Fibroblast of lung (primary cell): ENCODE data around the gene UBE2E2. TPM values are rescaled to one million over a fixed set of nuclear protein-coding genes. Genes with fewer than 3 reads are reported as not detected.
"Not testable (repeated sequence)": the region's sequence is repeated elsewhere in the genome, so short reads cannot be mapped to it uniquely, and the experiment has no call there.

Experiments
- DNase-seq, 2 donors: peaks; one replicate each; pipeline versions ENCODE4 v3.0.0 to v3.0.0-alpha.2; 2010; ENCODE audit warnings: low read depth in 2 of 2
- H2AFZ ChIP-seq: 2 replicates; pipeline ENCODE4 v1.5.1; 2012; ENCODE audit warnings: low read length, control low read depth, inconsistent platforms
- H3K27ac ChIP-seq: 2 replicates; pipeline ENCODE4 v1.5.1; 2011; ENCODE audit warnings: low read length, control low read depth; ENCODE audit not compliant: insufficient read depth
- H3K27me3 ChIP-seq: 2 replicates; pipeline ENCODE4 v1.5.1; 2011; ENCODE audit warnings: mild to moderate bottlenecking, low read length; ENCODE audit not compliant: control insufficient read depth, insufficient read depth
- H3K36me3 ChIP-seq: 2 replicates; pipeline ENCODE4 v1.5.1; 2011; ENCODE audit warnings: low read length; ENCODE audit not compliant: control insufficient read depth, insufficient read depth
- H3K4me1 ChIP-seq: 2 replicates; pipeline ENCODE4 v1.5.1; 2011; ENCODE audit warnings: low read length; ENCODE audit not compliant: control insufficient read depth, insufficient read depth; ENCODE audit errors: extremely low read depth
- H3K4me2 ChIP-seq: 2 replicates; pipeline ENCODE4 v1.5.1; 2011; ENCODE audit warnings: low read length, control low read depth; ENCODE audit not compliant: insufficient read depth; ENCODE audit errors: extremely low read depth
- H3K4me3 ChIP-seq, 4 experiments: fragments of 200-600 bp in 1 of 4; sonication (generic) in 1 of 4; replicated peaks in 1 of 4; 2 replicates each; pipeline ENCODE4 v1.5.1; 2011 to 2016; ENCODE audit warnings: low read length in 4 of 4, low read depth in 3 of 4, mild to moderate bottlenecking in 3 of 4, control low read depth in 2 of 4, inconsistent platforms in 1 of 4, mixed read lengths in 1 of 4; ENCODE audit not compliant: insufficient read depth in 1 of 4; ENCODE audit errors: control extremely low read depth in 1 of 4
- H3K79me2 ChIP-seq: 2 replicates; pipeline ENCODE4 v1.5.1; 2012; ENCODE audit warnings: mild to moderate bottlenecking, low read length, inconsistent platforms; ENCODE audit not compliant: control insufficient read depth, insufficient read depth
- H3K9ac ChIP-seq: 2 replicates; pipeline ENCODE4 v1.5.1; 2011; ENCODE audit warnings: mild to moderate bottlenecking, low read length, control low read depth; ENCODE audit not compliant: insufficient read depth
- H3K9me3 ChIP-seq: 2 replicates; pipeline ENCODE4 v1.5.1; 2012; ENCODE audit warnings: low read depth, low read length; ENCODE audit not compliant: control insufficient read depth, insufficient read depth
- H4K20me1 ChIP-seq: 2 replicates; pipeline ENCODE4 v1.5.1; 2011; ENCODE audit warnings: low read length; ENCODE audit not compliant: control insufficient read depth, insufficient read depth; ENCODE audit errors: extremely low read depth
- EZH2 ChIP-seq: IDR thresholded peaks from 2 replicates; pipeline ENCODE4 v1.5.1; 2012; ENCODE audit warnings: low read length, control low read depth, mild to moderate bottlenecking; ENCODE audit errors: missing control alignments
- polyA plus RNA-seq, 2 donors: library from polyadenylated mRNA; depleted of rRNA in 1 of 2; stranded (reverse) in 1 of 2; unstranded in 1 of 2; fragments of >200 nt; gene quantifications; 2 replicates each; pipeline ENCODE4 v1.2.1, GENCODE V29; 2011 to 2012; ENCODE audit warnings: missing spikeins in 1 of 2
- total RNA-seq: library from RNA; depleted of rRNA; stranded (reverse); fragments of >200 nt; gene quantifications from 2 replicates; pipeline ENCODE4 v1.2.1, GENCODE V29; 2014
- TF ChIP-seq, protein P1 (sequence below), 2 donors: IDR thresholded peaks in 1 of 2; conservative IDR thresholded peaks in 1 of 2; 1 replicate in 1 of 2; 2 replicates in 1 of 2; pipeline ENCODE4 v1.5.1; 2011 to 2012; ENCODE audit warnings: low read length in 2 of 2, control low read depth in 1 of 2, inconsistent platforms in 1 of 2, low read depth in 1 of 2, mild to moderate bottlenecking in 1 of 2

Gene UBE2E2
- total and polyA plus RNA-seq, 2 donors (not counting 1 experiment from before 2014, with no cell fraction given): 79.8 to 127 TPM

DNA sequence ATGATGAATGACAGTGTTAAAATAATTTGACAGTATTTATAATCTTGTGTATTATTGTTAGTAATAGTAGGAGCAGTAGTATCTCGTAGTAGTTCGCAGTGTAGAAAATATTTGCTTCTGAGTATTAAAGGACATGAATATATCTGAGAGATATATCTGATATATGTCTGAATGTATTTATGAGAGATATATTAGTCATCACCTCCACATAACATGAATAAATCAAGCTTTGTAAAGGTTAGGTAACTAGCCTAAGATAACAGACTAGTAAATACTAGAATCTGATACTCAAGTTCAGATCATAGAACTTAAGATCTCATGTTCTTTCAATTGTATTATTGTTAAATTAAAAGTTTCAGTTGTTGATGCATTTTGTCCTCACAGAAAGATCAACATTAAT, 130.5 kb downstream of the UBE2E2 start:
- Histone ChIP-seq H3K4me2 (no peak overlapping the region), H3K36me3 (no peaks in the 10 kb centered on the region), H3K4me1 (no peaks in the 10 kb centered on the region), H3K27me3 (no peaks in the 10 kb centered on the region), H3K27ac (no peak overlapping the region), H3K9ac (no peak overlapping the region), H3K4me3 (no peak overlapping the region), H3K9me3 (no peaks in the 10 kb centered on the region), H2AFZ (no peak overlapping the region), H3K79me2 (no peaks in the 10 kb centered on the region), H4K20me1 (no peaks in the 10 kb centered on the region)
- DNase-seq: no peak
- TF ChIP-seq, protein P1, sequence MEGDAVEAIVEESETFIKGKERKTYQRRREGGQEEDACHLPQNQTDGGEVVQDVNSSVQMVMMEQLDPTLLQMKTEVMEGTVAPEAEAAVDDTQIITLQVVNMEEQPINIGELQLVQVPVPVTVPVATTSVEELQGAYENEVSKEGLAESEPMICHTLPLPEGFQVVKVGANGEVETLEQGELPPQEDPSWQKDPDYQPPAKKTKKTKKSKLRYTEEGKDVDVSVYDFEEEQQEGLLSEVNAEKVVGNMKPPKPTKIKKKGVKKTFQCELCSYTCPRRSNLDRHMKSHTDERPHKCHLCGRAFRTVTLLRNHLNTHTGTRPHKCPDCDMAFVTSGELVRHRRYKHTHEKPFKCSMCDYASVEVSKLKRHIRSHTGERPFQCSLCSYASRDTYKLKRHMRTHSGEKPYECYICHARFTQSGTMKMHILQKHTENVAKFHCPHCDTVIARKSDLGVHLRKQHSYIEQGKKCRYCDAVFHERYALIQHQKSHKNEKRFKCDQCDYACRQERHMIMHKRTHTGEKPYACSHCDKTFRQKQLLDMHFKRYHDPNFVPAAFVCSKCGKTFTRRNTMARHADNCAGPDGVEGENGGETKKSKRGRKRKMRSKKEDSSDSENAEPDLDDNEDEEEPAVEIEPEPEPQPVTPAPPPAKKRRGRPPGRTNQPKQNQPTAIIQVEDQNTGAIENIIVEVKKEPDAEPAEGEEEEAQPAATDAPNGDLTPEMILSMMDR (conservative IDR thresholded peaks at IDR 0.05 in 1 of 2, IDR thresholded peaks at IDR 0.05 in 1 of 2; ENCODE audit: low read depth in 1 of 2, low read length in 2 of 2): no peak
- no peak for TF ChIP-seq EZH2

DNA sequence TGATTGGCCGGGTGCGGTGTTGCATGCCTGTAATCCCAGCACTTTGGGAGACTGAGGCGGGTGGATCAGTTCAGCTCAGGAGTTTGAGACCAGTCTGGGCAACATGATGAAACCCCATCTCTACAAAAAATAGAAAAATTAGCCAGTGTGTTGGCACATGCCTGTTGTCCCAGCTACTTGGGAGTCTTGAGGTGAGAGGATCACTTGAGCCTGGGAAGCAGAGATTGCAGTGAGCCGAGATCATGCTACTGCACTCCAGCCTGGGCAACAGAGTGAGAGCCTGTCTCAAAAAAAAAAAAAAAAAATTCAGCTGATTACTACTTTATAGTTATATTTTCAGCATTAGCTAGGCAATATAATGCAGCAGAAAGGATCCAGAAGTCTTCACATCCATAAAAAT, 133.7 kb downstream of the UBE2E2 start:
- not testable (repeated sequence) for H3K4me3 ChIP-seq, H3K79me2 ChIP-seq, H3K36me3 ChIP-seq, H4K20me1 ChIP-seq, H3K9ac ChIP-seq, H3K27me3 ChIP-seq, H3K4me2 ChIP-seq, H3K27ac ChIP-seq, H2AFZ ChIP-seq, DNase-seq, H3K4me1 ChIP-seq, H3K9me3 ChIP-seq

DNA sequence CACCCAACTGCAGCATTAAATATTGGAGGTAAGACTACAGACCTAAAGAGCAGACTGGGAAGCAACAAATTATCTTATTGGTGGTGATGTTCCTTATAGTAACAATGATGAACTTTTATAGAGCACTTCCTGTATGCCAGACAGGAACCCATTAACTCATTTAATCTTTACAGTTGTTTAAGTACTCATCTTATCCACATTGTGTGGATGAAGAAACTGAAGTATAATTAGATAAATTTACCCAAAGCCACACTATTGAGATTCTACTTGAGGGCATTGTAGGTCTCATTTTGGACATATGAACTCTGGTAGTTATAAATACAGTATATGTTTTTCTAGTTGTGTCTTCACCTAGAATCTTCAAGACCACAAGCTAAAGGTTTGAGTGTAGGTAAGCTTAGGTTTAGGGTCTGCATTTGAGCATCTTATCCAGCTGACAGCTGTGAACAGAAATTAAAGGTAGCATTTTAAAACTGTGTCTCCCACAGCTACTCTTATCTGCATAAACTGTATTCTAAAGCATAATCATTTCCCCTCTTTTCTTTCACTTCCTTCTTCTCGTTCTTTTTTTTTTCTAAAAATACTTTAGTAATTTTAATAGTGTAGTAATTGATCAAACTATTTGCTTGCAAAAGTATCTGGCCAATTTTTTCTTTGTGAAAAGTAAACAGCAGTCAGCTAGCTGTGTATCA, 138.2 kb downstream of the UBE2E2 start:
- Histone ChIP-seq H4K20me1 (no peaks in the 10 kb centered on the region), H3K27me3 (no peaks in the 10 kb centered on the region), H3K9me3 (no peaks in the 10 kb centered on the region), H3K79me2 (no peaks in the 10 kb centered on the region), H2AFZ (no peak overlapping the region), H3K9ac (no peak overlapping the region), H3K4me3 (no peak overlapping the region), H3K4me1 (no peaks in the 10 kb centered on the region), H3K4me2 (no peak overlapping the region), H3K27ac (no peak overlapping the region), H3K36me3 (no peaks in the 10 kb centered on the region)
- TF ChIP-seq, protein P1 (conservative IDR thresholded peaks at IDR 0.05 in 1 of 2, IDR thresholded peaks at IDR 0.05 in 1 of 2; ENCODE audit: low read depth in 1 of 2, low read length in 2 of 2): no peak
- TF ChIP-seq EZH2: no peak
- DNase-seq: no peak
